NCI-H1694 (cell line): Measurements from ENCODE around the gene COX10.
"Not testable (repeated sequence)": the region's sequence is repeated elsewhere in the genome, so short reads cannot be mapped to it uniquely, and the experiment has no call there.

Source experiments
- DNase-seq: peaks from one replicate; lab custom pipeline; 2025; lab: John Stamatoyannopoulos, UW

Gene COX10

GRCh38 chr17:14177801-14178200 is 108.5 kb downstream of the COX10 start:
- DNase-seq, result not testable (repeated sequence)

- not testable (repeated sequence) for DNase-seq
Observed at GRCh38 chr17:14179951-14180350, 110.6 kb downstream of the COX10 start.

- DNase-seq, result not testable (repeated sequence)
Observed at GRCh38 chr17:14182084-14182483, 112.8 kb downstream of the COX10 start.

- not testable (repeated sequence) for DNase-seq
Observed at GRCh38 chr17:14184536-14184935, 115.2 kb downstream of the COX10 start.

- not testable (repeated sequence) for DNase-seq
Observed at GRCh38 chr17:14186443-14186842, 117.1 kb downstream of the COX10 start.

GRCh38 chr17:14190774-14191173 is 121.5 kb downstream of the COX10 start:
- DNase-seq, result not testable (repeated sequence)

- DNase-seq, result not testable (repeated sequence)
Observed at GRCh38 chr17:14191469-14191868, 122.2 kb downstream of the COX10 start.

GRCh38 chr17:14192039-14192438 is 122.7 kb downstream of the COX10 start:
- DNase-seq, result not testable (repeated sequence)

GRCh38 chr17:14192636-14193344 is 123.5 kb downstream of the COX10 start:
- not testable (repeated sequence) for DNase-seq

GRCh38 chr17:14196377-14196997 is 127.2 kb downstream of the COX10 start:
- no peak for DNase-seq

- DNase-seq, result no peak
Observed at GRCh38 chr17:14197057-14197456, 127.8 kb downstream of the COX10 start.

- DNase-seq, result no peak
Observed at GRCh38 chr17:14197586-14197985, 128.3 kb downstream of the COX10 start.

GRCh38 chr17:14198013-14198412 is 128.7 kb downstream of the COX10 start:
- DNase-seq, result no peak

- no peak for DNase-seq
Observed at GRCh38 chr17:14198575-14198974, 129.3 kb downstream of the COX10 start.

GRCh38 chr17:14199601-14200000 is 130.3 kb downstream of the COX10 start:
- no peak for DNase-seq

GRCh38 chr17:14200354-14200753 is 131.1 kb downstream of the COX10 start:
- no peak for DNase-seq

- no peak for DNase-seq
Observed at GRCh38 chr17:14201021-14201987, 132.0 kb downstream of the COX10 start.

- no peak for DNase-seq
Observed at GRCh38 chr17:14201988-14202380, 132.7 kb downstream of the COX10 start.

GRCh38 chr17:14202388-14203166 is 133.3 kb downstream of the COX10 start:
- DNase-seq, result no peak

- DNase-seq, result no peak
Observed at GRCh38 chr17:14203388-14203787, 134.1 kb downstream of the COX10 start.

GRCh38 chr17:14204084-14204483 is 134.8 kb downstream of the COX10 start:
- DNase-seq, result no peak

GRCh38 chr17:14204546-14204945 is 135.2 kb downstream of the COX10 start:
- DNase-seq, result no peak
